ENCODE data around the gene ZNF397. TPM values are rescaled to one million over a fixed set of nuclear protein-coding genes. Genes with fewer than 3 reads are reported as not detected.
A peak's percentile ranks its signal among the peaks of the same experiment; 100 is the strongest.

The ZNF397 gene
- total and polyA plus RNA-seq, 2 of the 13 experiments (the other 11 are each of a cell fraction or from before 2014, with no cell fraction given) = 4.7 to 9.4 TPM

- TF ChIP-seq AHDC1 (CRISPR knock-in tag; IDR thresholded peaks at IDR 0.05; ENCODE audit: borderline replicate concordance) (peak; percentile 45; the same call in 1 of the 2 replicates), ZNF570 (CRISPR knock-in tag; IDR thresholded peaks at IDR 0.05; ENCODE audit: borderline replicate concordance) (no peak), GATAD1 (CRISPR knock-in tag; IDR thresholded peaks at IDR 0.05) (0 out of 2 replicates have a peak, but pooled peaks have one; percentile 41), THRA (CRISPR knock-in tag; IDR thresholded peaks at IDR 0.05; ENCODE audit: borderline replicate concordance) (0 out of 2 replicates have a peak, but pooled peaks have one; percentile 20), ZNF652 (CRISPR knock-in tag; IDR thresholded peaks at IDR 0.05; ENCODE audit: borderline replicate concordance, low read depth) (peak; percentile 50; the same call in 1 of the 2 replicates), ZNF331 (CRISPR knock-in tag; IDR thresholded peaks at IDR 0.05) (peak; percentile 45; the same call in 1 of the 2 replicates), ZNF335 (CRISPR knock-in tag; IDR thresholded peaks at IDR 0.05) (0 out of 2 replicates have a peak, but pooled peaks have one; percentile 46), GZF1 (CRISPR knock-in tag; IDR thresholded peaks at IDR 0.05) (no peak), FOXJ3 (CRISPR knock-in tag; IDR thresholded peaks at IDR 0.05; ENCODE audit: borderline replicate concordance) (peak; percentile 63; the same call in 1 of the 2 replicates), IRF2 (CRISPR knock-in tag; IDR thresholded peaks at IDR 0.05) (peak; percentile 55; the same call in 1 of the 2 replicates), HMGXB3 (CRISPR knock-in tag; IDR thresholded peaks at IDR 0.05; ENCODE audit: borderline replicate concordance) (0 out of 2 replicates have a peak, but pooled peaks have one; percentile 43), STAG1 (CRISPR knock-in tag; IDR thresholded peaks at IDR 0.05) (peak; percentile 90), HDAC2 (CRISPR knock-in tag; IDR thresholded peaks at IDR 0.05) (0 out of 2 replicates have a peak, but pooled peaks have one; percentile 32), TBX3 (IDR thresholded peaks at IDR 0.05; ENCODE audit: borderline replicate concordance) (peak; percentile 27; the same call in 1 of the 2 replicates), GATAD2A (CRISPR knock-in tag; IDR thresholded peaks at IDR 0.05) (peak; percentile 68), CEBPG (CRISPR knock-in tag; IDR thresholded peaks at IDR 0.05) (peak; percentile 63; the same call in 1 of the 2 replicates), ASH2L (IDR thresholded peaks at IDR 0.05; ENCODE audit: insufficient read length, low read depth, low read length) (peak; percentile 46)
Observed at GRCh38 chr18:35231052-35231451, 9.8 kb upstream of the ZNF397 start (continued).

All from HepG2 (cell line).